Loucy (cell line): Measurements from ENCODE around the gene PDRG1.

Source experiments
- H2AFZ ChIP-seq: fragments of 200-600 bp; sonication (generic); 2 replicates; pipeline ENCODE4 v1.6.0; 2016; ENCODE audit warnings: antibody characterized with exemption, mild to moderate bottlenecking, low read length, moderate library complexity
- H3F3A ChIP-seq: fragments of 200-600 bp; 2 replicates; pipeline ENCODE4 v1.6.0; 2016; ENCODE audit warnings: antibody characterized with exemption, low read depth, mild to moderate bottlenecking
- H3K27me3 ChIP-seq: fragments of 200-600 bp; sonication (generic); 2 replicates; pipeline ENCODE4 v1.6.1; 2014; ENCODE audit warnings: low read length, mild to moderate bottlenecking; ENCODE audit not compliant: insufficient read depth, poor library complexity, severe bottlenecking
- H3K36me3 ChIP-seq: fragments of 200-600 bp; sonication (generic); 2 replicates; pipeline ENCODE4 v1.6.1; 2016; ENCODE audit warnings: low read length; ENCODE audit not compliant: insufficient read depth
- H3K4me1 ChIP-seq: fragments of 200-600 bp; sonication (generic); 2 replicates; pipeline ENCODE4 v1.5.1; 2014; ENCODE audit warnings: low read length, mild to moderate bottlenecking; ENCODE audit not compliant: insufficient read depth, poor library complexity, severe bottlenecking
- H3K4me2 ChIP-seq: fragments of 200-600 bp; sonication (generic); 2 replicates; pipeline ENCODE4 v1.6.0; 2014; ENCODE audit warnings: antibody characterized with exemption, low read length, low read depth, mild to moderate bottlenecking; ENCODE audit not compliant: poor library complexity, severe bottlenecking
- H3K4me3 ChIP-seq: fragments of 200-600 bp; sonication (generic); 2 replicates; pipeline ENCODE4 v1.5.1; 2014; ENCODE audit warnings: low read length, mild to moderate bottlenecking, mixed read lengths; ENCODE audit not compliant: poor library complexity, severe bottlenecking
- H3K79me2 ChIP-seq: fragments of 200-600 bp; sonication (generic); 2 replicates; pipeline ENCODE4 v1.6.1; 2014; ENCODE audit warnings: low read length; ENCODE audit not compliant: insufficient read depth
- H3K9ac ChIP-seq: fragments of 200-600 bp; sonication (generic); 2 replicates; pipeline ENCODE4 v1.6.0; 2014; ENCODE audit warnings: mild to moderate bottlenecking, low read depth, low read length, moderate library complexity; ENCODE audit not compliant: poor library complexity, severe bottlenecking
- H3K9me2 ChIP-seq: fragments of 200-600 bp; sonication (generic); replicated peaks from 2 replicates; pipeline ENCODE4 v1.6.1; 2016; ENCODE audit warnings: low read depth, low read length, mixed read lengths
- H3K9me3 ChIP-seq: fragments of 200-600 bp; sonication (generic); 2 replicates; pipeline ENCODE4 v1.6.1; 2014; ENCODE audit warnings: mild to moderate bottlenecking, antibody characterized with exemption, low read length, low read depth; ENCODE audit not compliant: insufficient read depth
- H4K20me1 ChIP-seq: fragments of 200-600 bp; sonication (generic); 2 replicates; pipeline ENCODE4 v1.6.0; 2014; ENCODE audit warnings: antibody characterized with exemption, low read length, mild to moderate bottlenecking; ENCODE audit not compliant: insufficient read depth, poor library complexity, severe bottlenecking
- EZH2phosphoT487 ChIP-seq: fragments of 200-600 bp; IDR thresholded peaks from 2 replicates; pipeline ENCODE4 v1.6.1; 2018; ENCODE audit warnings: antibody characterized with exemption, mild to moderate bottlenecking, moderate library complexity, borderline replicate concordance
- TF ChIP-seq, protein P1 (sequence below): fragments of 200-600 bp; sonication (generic); conservative IDR thresholded peaks from 2 replicates; pipeline ENCODE4 v1.5.1; 2014; ENCODE audit warnings: mild to moderate bottlenecking, antibody characterized with exemption, low read length

PDRG1 gene

DNA sequence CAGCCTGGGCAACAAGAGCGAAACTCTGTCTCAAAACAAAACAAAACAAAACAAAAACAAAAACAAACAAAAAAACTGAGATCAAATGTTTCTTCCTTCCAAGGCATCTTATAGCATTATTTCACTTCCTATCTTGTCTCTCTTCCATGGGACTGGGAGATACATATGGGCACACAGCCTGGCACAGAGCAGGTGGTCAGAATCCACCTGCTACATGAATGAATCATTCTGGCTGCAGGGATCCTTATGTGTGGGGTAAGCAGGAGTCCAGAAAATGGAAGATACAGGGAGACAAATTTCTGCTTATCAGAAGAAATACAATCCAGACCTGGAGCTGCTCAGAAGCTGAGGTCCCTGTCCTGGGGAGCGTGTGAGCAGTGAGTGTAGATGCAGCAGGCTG is 40.2 kb upstream of the PDRG1 start:
- no peak for TF ChIP-seq EZH2phosphoT487
- TF ChIP-seq, protein P1, sequence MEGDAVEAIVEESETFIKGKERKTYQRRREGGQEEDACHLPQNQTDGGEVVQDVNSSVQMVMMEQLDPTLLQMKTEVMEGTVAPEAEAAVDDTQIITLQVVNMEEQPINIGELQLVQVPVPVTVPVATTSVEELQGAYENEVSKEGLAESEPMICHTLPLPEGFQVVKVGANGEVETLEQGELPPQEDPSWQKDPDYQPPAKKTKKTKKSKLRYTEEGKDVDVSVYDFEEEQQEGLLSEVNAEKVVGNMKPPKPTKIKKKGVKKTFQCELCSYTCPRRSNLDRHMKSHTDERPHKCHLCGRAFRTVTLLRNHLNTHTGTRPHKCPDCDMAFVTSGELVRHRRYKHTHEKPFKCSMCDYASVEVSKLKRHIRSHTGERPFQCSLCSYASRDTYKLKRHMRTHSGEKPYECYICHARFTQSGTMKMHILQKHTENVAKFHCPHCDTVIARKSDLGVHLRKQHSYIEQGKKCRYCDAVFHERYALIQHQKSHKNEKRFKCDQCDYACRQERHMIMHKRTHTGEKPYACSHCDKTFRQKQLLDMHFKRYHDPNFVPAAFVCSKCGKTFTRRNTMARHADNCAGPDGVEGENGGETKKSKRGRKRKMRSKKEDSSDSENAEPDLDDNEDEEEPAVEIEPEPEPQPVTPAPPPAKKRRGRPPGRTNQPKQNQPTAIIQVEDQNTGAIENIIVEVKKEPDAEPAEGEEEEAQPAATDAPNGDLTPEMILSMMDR, result no peak
- no peak overlapping the region for H2AFZ ChIP-seq
- no peak overlapping the region for H3K4me3 ChIP-seq
- no peaks in the 10 kb centered on the region for H3F3A ChIP-seq
- H3K4me1 ChIP-seq, result no peaks in the 10 kb centered on the region
- no peaks in the 10 kb centered on the region for H3K27me3 ChIP-seq
- H3K4me2 ChIP-seq, result no peak overlapping the region
- H3K79me2 ChIP-seq, result no peaks in the 10 kb centered on the region
- no peaks in the 10 kb centered on the region for H4K20me1 ChIP-seq
- no peaks in the 10 kb centered on the region for H3K9me3 ChIP-seq
- no peak overlapping the region for H3K9ac ChIP-seq
- no peaks in the 10 kb centered on the region for H3K9me2 ChIP-seq
- H3K36me3 ChIP-seq, result no peaks in the 10 kb centered on the region

DNA sequence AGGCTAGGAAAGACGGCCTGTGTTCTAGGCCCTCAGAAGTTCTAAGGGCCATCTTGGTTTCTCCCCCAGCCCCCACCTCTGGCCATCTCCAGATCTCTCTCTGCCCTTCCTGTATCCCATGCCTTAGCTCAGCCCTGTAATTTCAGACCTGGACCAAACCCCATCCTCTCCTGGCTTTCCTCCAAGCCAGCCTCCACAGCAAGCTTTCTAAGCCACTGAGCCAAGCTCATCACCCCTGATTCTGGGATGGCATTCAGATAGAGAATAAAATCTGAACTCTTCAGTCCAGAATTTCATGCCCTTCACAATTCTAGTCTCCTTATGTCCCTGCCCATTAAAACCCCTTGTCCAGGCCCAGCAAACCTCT is 39.5 kb upstream of the PDRG1 start:
- H3K27me3 ChIP-seq, result no peaks in the 10 kb centered on the region
- no peaks in the 10 kb centered on the region for H4K20me1 ChIP-seq
- no peaks in the 10 kb centered on the region for H3F3A ChIP-seq
- no peaks in the 10 kb centered on the region for H3K4me1 ChIP-seq
- H3K79me2 ChIP-seq, result no peaks in the 10 kb centered on the region
- H3K9me2 ChIP-seq, result no peaks in the 10 kb centered on the region
- TF ChIP-seq EZH2phosphoT487, result no peak
- TF ChIP-seq, protein P1, result no peak
- no peaks in the 10 kb centered on the region for H3K36me3 ChIP-seq
- no peak overlapping the region for H3K9ac ChIP-seq
- no peaks in the 10 kb centered on the region for H3K9me3 ChIP-seq
- H2AFZ ChIP-seq, result no peak overlapping the region
- H3K4me3 ChIP-seq, result no peak overlapping the region
- no peak overlapping the region for H3K4me2 ChIP-seq

DNA sequence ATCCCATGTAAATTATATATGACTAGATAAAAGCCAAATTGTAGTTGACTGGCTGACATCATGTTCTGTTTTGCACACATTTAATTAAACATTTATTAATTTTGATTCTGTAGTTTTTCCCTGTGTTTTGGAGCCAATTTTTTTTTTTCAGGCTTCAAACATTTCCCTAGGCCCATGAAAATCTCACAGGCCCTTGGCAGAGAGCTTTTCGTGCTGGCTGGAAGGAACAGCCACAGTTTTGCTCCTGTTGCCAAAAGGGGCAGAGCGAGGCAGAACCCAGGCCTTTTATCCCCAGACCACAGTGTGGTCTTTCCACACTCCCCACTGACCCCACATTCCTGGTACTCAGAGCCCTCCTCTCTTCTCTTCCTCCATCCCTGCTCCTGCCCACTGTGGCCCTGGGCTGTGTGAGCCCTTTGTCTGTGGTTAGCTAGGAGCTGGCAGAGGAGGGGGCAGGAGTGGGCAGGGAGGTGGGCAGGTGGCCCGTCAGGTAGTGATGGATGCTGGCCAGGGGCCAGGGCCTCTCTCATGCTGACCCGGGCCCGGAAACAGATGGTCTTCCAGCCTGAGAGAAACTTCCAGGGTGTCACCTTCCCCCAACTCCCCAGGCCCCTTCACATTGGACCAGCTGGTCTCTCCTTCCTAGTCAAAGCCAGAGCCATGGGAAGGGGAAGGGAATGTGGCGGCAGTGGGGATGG is 38.9 kb upstream of the PDRG1 start:
- no peak overlapping the region for H3K9ac ChIP-seq
- H4K20me1 ChIP-seq, result no peaks in the 10 kb centered on the region
- TF ChIP-seq, protein P1, result no peak
- TF ChIP-seq EZH2phosphoT487, result no peak
- H3K27me3 ChIP-seq, result no peaks in the 10 kb centered on the region
- no peak overlapping the region for H3K4me3 ChIP-seq
- H3K36me3 ChIP-seq, result no peaks in the 10 kb centered on the region
- H2AFZ ChIP-seq, result no peak overlapping the region
- no peaks in the 10 kb centered on the region for H3K9me2 ChIP-seq
- H3K9me3 ChIP-seq, result no peaks in the 10 kb centered on the region
- H3F3A ChIP-seq, result no peaks in the 10 kb centered on the region
- no peaks in the 10 kb centered on the region for H3K79me2 ChIP-seq
- no peaks in the 10 kb centered on the region for H3K4me1 ChIP-seq
- no peak overlapping the region for H3K4me2 ChIP-seq
